GM19468 (cell line): ENCODE results near the gene TUBB4B.

Experiments
- ATAC-seq: cut with Tn5 transposase; IDR thresholded peaks from one replicate; pipeline ENCODE4 v1.9.1; 2021; ENCODE audit warnings: mild to moderate bottlenecking, moderate library complexity, moderate number of reproducible peaks; ENCODE audit not compliant: unreplicated experiment; ENCODE audit errors: extremely low read depth

TUBB4B gene

DNA sequence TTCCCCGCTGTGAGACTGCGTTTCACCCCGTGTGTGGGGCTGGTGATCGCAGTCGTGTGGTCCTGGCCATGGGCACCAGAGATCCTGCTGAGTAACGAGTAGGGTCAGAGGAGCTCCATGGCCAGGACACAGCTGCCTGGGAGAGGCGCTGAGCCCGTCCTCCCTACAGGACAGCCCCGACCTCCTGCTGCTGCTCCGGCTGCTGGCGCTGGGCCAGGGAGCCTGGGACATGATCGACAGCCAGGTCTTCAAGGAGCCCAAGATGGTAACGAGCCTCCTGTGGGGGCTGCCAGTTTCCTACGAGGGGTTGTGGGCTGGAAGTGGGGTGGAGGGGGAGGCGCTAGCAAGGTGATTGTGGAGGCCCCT, 25.1 kb downstream of the TUBB4B start:
- ATAC-seq = no peak

DNA sequence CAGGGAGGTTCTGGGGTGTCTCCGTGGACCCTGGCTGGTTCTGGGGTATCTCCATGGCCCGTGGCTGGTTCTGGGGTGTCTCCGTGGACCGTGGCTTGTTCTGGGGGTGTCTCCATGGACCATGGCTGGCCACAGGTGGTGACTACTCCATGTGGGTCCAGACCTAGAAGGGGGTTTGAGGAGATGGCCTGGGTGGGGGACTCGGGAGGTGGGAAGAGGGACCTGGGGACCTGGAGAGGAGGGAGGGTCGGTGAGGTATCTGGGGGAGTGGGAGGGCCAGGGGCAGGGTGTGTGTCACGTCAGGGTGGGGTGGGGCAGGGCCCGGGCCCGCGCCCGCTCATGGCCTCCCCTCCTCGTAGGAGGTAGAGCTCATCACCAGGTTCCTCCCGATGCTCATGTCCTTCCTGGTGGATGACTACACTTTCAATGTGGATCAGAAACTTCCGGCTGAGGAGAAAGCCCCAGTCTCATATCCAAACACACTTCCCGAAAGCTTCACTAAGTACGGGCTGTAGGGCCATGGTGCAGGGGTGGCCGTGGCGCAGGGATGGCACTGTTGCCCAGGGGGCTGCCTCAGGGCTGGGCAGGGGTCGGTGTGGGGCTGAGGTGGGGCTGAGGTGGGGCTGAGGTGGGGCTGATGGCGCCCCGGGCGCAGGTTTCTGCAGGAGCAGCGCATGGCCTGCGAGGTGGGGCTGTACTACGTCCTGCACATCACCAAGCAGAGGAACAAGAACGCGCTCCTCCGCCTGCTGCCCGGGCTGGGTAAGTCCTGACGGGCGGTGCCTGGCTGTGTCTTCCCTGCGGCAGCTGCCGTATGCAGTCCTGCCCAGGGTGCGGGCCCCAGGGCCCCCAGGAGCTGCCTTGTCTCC, 25.7 kb downstream of the TUBB4B start:
- no peak for ATAC-seq

DNA sequence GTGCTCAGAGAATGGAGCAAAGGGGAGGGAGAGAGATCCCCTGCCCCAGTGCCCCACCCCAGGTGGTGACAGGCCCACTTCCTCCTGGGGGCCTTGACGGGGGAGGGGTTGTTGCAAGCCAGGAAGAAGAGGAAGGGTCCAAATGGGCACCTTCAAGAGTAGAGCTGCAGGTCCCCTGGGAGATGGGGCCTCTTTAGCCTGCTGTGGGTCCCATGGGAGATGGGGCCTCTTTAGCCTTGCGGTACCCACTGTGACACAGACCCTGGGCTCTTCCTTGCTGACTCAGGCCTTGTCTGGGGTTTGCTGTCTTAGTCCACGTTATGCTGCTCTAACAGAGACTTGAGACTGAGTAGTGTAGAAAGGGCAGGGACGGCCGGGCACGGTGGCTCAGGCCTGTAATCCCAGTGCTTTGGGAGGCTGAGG, 26.9 kb downstream of the TUBB4B start:
- no peak for ATAC-seq

DNA sequence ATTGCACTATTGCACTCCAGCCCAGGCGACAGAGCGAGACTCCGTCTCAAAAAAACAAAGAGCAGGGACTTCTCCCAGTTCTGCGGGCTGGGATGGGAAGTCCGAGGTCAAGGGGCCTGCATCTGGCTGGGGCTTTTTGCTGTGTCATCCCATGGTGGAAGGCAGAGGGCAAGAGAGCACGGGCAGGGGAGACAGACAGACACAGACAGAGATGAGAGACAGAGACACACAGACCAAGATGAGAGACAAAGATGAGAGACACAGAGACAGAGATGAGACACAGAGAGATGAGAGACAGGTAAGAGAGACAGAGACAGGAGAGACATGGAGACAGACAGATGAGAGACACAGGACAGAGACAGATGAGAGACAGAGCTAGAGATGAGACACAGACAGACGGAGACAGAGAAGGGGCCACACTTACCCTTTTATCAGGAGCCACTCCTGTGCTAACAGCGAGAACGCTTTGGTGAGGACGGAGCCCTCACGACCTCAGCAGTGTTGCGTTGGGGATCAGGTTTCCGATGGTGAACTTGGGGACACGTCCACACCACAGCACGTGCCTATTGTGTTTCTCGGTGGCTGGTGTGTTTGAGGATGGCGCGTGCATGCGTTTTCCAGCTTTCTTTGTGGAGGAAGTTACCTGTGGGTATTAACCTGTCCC, 27.6 kb downstream of the TUBB4B start:
- ATAC-seq = no peak

DNA sequence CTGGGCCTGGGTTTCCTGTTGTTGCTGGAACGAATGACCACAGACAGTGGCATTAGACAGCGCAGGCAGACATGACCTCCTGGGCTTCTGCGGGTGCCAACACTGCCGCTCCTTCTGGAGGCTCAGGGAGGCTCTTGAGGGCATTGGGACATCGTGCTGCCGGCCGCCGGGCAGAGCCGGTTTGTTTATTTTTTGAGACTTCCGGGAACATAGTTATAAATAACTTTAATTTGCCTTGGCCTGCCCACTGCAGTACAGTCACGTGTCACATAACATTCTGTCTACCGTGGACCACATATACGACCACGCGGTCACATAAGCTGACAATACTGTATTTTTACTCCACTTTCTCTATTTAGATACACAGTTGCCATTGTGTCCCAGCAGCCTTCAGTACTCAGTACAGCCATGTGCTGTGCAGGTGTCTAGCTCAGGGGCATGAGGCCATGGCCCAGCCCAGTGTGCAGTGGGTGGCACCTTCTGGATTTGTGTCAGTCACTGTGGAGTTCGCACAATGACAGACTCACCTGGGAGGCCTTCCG, 28.2 kb downstream of the TUBB4B start:
- no peak for ATAC-seq

DNA sequence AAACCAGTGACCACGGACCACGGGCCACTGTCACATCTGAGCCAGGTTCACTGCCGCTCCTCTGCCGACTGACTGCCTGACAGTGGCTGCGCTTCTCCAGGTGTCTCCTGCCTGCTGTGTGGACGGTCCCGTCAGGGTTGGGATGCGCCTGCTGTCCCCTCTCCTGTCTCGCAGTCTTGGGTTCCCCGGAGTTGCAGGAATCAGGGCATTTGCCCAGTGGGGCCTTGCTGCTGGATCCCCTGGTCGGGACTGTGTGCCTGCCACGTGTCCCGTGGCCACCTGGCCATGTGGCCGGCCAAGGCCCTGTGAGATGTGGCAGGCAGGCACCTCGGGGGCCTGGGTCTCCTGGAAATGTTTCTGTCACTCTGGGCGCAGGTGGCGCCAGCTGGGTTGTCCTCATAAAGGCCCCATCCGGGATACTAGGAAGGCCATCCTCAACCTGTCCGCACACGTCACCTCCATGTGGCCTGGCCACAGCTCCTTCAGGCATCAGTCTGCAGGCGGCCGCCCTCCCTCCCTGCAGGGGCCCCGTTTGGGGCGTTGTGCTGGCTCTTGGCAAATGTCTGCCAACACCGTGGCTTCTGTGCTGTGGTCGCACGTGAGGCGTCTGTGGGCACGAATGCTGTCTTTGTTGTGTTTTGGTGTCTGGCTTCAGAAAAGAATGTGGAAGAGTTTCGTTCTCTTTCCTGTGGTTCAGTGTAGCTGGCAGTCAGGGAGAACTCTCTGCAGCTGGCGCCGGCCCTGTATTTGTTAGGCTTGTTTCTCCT, 30.0 kb downstream of the TUBB4B start:
- ATAC-seq = no peak

DNA sequence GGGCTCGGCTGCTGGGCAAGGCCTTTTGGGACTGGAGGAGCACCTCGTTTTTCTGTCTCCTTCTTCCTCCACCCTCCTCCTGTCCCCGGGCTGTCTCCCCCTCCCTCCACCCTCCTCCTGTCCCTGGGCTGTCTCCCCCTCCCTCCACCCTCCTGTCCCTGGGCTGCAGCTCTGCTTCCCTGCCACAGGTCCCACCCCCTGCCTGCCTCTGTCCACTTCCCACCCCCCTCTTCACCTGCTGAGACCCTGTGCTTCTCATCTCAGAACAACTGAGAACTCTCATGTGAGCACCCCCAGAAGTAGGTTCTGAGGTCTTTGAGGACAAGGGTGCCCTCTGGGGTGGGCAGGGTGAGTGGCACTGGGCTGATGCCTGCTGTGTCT, 30.6 kb downstream of the TUBB4B start:
- ATAC-seq = no peak

DNA sequence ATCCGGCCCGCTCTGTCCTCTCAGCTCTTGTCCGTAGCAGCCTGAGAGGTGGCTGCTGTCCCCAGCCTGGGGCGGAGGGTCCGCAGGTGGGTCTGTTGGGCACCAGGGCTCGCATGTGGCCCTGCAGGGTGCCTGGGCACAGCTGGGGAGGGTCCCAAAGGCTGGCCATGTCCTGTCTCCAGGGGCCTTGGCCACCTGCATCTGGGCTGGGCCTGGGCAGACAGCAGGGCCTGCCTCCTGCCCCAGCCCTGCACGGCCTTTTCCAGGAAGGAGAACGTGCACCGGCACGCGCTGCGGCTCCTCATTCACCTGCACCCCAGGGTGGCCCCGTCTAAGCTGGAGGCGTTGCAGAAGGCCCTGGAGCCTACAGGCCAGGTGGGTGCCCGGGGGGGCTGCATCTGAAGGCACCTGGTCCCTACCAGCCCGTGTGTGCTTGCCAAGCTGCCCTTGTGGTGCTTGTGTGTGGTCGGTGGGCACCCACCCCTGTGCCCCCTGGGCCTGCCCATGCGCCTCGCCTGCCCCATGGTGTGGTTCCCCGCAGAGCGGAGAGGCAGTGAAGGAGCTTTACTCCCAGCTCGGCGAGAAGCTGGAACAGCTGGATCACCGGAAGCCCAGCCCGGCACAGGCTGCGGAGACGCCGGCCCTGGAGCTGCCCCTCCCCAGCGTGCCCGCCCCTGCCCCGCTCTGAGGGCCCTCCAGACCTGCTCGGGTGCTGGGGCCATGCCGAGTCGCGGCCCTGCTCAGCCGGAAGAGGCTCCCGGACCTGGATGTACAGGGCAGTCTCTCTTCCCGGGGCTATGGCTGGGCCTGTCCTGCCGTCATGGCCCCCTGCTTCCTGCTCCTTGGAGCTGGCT, 31.4 kb downstream of the TUBB4B start:
- ATAC-seq = no peak

DNA sequence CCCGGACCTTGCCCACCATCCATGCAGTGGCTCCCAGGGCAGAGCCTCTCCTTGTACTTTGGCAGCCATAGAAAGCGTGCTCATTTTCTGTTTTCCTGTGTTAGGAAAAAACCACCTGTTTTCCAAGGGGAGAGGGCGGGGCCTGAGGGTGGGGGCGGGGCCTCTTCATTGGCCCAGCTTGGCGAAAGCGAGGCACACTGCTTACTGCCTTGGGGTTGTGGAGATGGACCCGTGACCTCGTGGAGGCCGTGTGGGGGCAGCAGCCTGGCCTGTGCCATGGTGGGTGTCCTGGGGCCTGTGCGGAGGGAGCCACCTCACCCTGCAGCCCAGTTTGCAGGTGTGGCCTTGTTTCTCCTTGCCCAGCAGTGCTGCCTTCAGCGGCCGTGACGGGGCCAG, 32.0 kb downstream of the TUBB4B start:
- no peak for ATAC-seq

DNA sequence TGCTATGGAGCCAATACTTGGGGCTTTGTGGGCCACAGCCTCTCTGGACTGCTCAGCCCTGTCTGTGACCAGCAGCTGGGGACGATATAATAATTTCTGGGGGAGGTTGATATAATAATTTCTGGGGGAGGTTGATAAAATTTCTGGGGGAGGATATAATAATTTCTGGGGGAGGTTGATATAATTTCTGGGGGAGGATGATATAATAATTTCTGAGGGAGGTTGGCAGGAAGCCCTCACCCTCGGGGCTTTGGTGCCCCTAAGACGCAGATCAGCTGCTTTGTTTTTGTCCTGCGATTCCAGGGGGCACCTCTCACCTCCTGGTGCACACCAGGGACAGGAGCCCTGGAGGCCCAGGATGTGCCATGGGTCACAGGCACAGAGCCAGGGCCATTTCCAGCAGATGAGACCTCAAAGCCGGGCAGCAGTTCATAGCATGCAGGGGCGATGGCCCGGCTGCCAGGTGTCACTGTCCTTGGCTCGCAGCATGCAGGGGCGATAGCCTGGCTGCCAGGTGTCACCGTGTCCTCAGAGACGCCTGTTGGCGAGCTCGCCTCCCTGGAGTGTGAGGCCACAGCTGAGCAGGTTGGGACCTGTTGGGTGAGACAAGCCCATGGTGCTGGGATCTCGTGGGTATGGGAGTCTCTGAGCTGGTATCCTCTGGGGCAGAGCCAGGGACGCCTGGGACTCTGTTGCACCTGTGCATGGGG, 32.7 kb downstream of the TUBB4B start:
- no peak for ATAC-seq

DNA sequence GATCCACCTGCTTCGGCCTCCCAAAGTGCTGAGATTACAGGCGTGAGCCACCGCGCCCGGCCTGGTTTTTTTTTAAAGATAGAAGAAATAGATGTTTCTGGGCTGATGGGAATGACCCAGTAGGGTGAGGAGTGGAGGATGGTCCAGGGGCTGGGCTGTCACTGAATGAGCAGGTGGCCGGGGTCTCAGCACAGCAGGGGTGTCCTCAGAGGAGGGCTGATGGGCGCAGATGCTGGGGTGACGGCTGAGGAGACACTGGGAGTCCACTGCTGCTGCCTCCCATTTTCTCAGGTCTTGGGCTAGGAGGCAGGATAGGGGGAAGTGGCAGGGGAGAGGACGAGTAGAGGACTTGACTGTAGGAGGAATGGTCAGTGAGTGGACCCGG, 34.1 kb downstream of the TUBB4B start:
- ATAC-seq = no peak

DNA sequence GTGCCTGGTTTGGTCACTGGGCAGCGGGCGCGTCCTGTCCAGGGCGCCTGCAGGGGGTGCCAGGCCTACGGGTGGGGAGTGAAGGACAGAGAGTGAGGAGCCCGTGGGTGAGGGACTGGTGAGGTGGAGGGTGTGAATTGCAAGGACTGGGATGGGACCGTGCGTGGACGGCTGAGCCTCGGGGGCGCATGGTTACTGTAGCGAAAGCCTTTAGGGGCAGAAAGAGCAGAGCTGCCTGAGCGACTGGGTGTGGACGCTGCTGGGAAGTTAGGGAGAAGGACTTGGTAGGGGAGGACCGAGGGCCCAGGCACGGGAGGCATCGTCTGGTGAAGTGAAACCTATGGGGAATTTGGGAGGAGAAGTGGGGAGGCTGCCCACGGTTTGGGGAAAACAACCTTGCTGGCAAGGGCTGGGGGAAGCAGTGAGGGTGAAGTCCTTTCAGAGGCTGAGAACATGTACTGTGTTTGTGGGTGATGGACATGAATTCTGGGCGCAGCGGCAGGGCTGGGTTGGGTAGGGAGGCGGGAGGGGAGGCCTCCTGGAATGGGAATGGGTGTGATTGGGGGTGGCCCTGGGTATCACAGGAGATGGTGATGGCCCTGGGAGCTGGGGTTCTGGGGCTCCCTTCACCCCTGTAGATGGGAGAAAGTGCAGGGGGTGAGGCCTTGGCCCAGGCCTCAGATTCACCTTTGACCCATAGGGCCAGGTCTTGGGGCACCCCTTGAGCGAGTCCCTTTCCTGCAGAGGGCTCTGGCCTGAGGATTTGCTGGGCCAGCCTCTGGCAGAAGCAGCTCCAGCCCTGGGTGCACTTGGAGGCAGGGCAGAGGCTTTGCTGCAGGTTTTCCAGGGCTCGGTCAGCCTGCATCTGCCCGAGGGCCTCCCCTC, 34.7 kb downstream of the TUBB4B start:
- ATAC-seq = no peak

DNA sequence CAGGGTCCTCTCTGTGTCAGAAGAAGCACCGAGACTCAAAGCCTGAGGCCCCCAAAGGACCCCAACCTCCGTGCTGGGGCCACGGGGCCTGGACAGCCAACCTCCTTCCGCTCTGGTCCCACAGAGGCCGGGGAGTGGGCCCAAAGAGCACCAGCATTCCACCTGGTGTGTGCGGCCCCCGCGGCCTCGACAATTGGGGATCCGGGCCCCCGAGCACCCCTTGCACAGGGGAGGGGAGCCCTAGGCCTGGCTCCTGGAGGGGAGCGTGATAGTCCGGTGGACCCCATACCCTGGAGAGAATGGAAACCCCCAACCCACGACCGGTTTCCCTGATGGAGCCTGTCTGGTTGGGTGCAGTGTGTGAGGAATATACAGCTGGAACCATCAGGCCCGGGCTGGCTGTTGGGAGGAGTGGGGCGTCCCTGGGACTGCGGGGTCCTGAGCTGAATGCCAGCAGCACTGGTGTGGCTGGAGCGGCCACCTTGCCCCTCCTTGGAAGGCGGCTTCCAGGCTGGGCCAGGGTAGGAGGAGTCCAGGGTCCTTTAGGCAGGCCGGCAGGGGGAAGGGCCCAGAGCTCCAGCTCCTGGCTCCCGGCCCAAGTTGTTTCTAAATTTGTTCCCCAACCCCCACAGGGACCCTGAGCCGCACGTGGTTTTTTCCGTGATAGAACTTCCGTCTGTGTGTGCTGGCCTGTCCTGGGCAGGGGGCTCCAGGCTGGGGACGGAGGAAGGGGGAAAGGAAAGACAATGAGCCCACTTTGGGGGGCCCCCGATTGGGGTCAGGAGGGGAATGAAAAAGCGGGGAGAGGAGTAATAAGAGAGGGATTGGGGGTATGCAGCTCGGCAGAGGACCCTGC, 35.6 kb downstream of the TUBB4B start:
- no peak for ATAC-seq

DNA sequence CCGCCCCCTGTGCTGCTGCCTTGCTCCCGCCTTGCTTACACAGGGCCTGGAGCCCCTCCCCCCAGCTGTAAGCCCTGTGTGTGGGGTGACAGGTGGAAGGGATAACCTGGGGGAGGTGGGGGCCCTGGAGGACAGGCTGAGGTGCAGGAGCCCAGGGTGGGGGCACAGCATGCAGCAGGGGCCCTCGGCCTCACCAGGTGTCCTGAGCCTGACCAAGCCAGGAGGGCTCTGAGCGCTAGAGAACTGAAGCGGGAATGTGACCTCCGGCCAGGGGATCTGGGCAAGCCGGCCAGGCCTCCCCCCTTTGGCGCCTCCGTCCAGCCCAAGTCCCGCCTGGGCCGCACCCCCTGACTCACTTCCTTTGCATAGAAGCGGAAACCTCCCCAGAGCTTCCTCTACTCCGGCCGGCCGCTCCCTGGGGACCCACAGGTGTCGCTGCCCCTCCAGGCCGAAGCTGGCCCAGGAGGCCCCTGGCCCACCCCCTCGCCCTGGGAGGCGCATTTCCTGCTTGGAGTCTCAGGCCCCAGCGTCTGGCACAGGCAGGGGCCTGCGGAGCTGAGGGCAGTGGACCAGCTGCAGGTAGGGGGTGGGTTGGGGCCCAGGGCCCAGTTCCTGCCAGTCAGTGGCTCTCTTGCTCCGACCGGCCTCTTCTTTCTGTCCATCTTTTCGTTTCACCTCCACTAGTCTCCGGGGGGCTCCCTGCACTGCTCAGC, 36.4 kb downstream of the TUBB4B start, which contains the start of gene TOR4A:
Gene TOR4A, plus strand, starts transcription at position 398 of the 713 bp plus-strand sequence. CDS start 964 bp downstream, outside the sequence.
- ATAC-seq = no peak

DNA sequence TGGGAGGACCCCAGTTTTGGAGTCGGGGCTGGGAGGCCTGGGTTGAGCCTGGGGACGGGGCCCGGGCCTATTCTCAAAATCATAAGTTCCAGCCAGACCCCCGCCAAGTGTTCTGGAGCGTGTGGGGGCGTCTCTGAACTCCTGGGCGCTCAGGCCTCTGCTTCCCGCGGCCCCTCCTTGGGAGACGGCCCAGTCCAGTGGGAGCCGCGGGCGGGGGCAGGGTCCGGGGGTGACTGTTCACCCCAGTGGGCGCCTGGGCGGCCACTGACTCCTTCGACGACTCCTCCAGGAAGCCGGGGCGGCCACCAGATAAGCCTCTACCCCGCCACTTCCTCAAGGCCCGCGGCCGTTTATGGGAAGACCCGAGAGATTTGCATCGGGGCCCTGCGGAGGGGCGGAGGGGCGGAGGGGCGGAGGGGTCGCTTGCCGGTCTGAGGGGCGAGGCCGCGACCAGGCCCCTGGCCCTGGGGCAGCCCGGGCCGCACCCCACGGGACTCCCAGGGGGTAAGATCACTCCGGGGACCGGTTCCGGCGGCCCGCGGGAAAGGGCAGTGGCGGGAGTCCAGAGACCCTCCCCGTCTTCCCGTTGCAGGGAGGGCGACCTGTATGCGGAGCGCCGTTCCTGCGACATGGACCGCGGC, 37.1 kb downstream of the TUBB4B start:
- no peak for ATAC-seq
